ENCODE data around the gene DIO2.

- no peak for TF ChIP-seq CTCF (IDR thresholded peaks at IDR 0.05)
- no peak for TF ChIP-seq POLR2A (IDR thresholded peaks at IDR 0.05)
- TF ChIP-seq POLR2AphosphoS5 (IDR thresholded peaks at IDR 0.05; ENCODE audit: insufficient read depth in 1 of 2, low read depth in 1 of 2) = no peak
Measured at GRCh38 chr14:80233470-80234089, 22.3 kb upstream of the DIO2 start.
